ENCODE data around the gene ETF1. TPM values are rescaled to one million over a fixed set of nuclear protein-coding genes. Genes with fewer than 3 reads are reported as not detected.

Gene ETF1
- polyA plus RNA-seq (2012; ENCODE audit: insufficient read depth, insufficient read length) = 89.6 TPM

DNA sequence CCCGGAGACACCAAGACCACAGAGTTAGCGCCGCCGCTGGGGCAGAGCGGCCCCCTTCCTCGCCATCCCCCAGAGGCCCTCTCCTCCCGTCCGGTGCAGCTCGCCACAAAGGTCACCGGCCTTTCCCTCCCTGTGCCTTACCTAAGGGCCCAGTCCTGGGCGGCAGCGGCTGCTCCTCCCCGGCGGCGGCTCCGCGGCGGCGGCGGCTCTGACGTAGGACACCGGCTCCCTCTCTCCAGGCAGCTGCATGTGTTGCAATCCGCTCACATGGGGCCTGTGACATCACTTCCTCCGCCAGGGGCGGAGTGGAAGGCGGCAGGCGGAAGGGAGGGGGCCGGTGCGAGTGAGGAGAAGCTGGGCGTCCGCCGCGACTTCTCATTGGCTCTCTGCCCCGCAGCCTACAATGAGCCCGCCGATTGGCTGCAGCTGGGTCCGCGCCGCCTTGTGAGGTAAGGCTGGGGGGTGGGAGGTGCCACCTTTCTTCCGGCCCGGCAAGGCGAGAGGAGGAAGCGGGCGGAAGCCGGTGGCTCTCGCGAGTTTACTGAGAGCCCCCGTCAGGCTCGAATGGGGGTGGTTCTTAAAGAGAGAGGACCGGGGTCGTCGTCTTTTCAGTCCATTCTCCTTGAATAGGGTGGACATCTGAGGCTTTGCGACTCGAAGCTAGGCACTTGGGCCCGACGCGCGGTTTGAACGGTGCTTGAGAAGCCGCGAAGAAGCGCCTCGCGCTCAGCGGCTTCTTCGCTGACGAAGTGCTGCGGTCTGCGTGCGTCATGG, at the start of gene ETF1:
TSS of gene ETF1 (minus strand) at position 281 of the 774 bp plus-strand sequence. CDS start 318 bp downstream, outside the sequence.
- H3K4me3 ChIP-seq (ENCODE audit: low read length) = peak within 1 kb of the TSS; percentile 78
- peak; percentile 98 for DNase-seq (ENCODE audit: low read depth, low spot score)

DNA sequence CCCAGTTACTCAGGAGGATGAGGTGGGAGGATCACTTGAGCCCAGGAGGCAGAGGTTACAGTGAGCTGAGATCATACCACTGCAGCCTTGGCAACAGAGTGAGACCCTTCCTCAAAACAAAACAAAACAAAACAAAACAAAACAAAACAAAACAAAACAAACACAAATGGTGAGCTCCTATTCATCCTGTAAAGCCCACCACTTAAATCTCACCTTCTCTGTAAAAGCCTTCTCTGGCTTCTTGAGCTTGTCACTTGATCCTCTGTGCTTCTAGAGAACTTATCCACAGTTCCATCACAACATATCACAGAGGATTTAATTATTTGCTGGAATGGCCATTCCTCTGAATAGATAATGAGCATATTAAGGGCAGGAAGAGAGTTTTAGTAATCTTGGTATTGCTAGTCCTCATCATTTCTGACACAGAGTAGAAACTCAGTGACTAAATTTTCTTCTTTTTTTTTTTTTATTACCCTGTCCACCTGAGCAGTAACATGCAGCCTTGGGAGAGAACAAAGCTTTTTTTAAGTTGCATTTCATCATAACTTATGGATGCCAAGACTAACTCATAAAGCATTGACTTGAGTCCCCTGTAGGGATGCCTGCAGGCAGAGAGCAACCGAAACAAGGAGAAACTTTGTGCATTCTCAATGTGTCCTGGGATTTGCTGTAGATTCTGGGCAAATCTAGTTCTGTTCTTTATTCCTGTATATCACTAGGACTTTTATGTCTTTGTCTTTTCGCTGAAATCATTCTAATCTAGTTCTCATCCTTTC, 45.2 kb upstream of the ETF1 start:
- no peak overlapping the region for H3K4me3 ChIP-seq (ENCODE audit: low read length)
- no peak for DNase-seq (ENCODE audit: low read depth, low spot score)

DNA sequence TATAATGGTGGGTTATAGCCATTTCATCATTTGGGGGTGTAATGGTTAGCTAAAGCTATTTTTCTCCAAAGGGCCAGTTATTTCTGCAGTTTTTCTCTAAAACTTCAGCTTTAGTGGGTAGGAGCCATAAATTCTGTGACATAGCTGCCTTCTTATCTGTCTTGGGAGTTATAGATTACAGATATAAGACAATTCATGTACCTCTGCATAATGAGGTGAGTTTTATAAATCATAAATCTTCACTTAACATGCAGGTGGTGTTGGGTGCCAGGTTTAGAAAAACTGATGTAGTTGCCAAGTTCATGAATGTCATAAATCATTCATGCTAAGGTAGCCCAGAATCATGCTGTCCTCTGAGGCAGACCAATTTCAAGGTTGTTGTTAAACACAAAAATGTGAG, 42.1 kb upstream of the ETF1 start:
- H3K4me3 ChIP-seq (ENCODE audit: low read length) = no peak overlapping the region
- DNase-seq (ENCODE audit: low read depth, low spot score) = no peak

DNA sequence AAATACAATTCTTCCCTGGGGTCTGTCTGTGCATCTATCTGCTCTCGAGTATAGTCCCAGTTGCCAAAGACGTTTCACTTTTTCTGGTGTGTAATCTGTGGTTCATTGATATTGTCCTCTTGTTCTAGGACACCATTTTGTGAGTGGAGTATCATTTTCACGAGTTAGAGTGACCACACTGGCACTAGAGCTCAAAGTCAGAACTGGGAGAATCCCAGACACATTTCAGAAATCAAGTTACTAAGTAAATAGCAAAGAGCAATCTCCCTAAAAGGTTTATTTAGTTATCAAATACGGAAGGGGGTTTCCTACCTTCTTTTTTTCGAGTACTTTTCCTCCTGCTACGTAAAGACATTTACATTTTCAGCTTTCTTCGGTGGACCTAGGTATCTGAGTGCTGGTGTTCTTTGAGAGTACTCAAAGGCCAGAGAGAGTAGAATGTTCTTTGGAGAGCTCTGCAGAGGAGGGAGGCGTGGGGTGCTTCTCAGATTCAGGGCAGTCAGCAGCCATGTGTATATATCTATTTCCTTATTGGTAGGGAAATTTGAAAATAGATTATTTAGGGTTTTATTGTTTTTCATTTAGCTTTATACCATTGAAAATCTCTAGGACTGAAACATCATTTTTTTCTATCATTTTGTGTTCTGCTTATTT, 41.1 kb upstream of the ETF1 start:
- no peak for DNase-seq (ENCODE audit: low read depth, low spot score)
- H3K4me3 ChIP-seq (ENCODE audit: low read length) = no peak overlapping the region

DNA sequence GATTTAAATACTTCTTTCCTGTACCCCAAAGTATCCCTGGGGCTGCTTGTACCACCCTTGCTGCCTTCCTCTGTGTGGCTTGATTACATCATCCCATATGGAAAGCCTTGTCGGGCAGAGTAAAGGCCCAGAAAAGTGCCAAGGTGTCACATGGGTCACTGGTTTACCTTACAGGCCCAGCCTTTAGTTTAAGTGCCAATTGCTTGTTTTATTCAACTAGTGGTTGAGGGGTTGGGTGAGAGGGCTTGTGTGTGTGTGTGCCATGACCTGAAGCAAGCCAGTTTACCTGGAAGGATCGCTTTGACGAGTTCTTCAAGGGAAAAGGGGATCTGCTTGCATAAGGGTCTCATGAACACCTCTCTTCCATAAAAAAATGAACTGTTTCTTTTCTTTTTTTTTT, 39.9 kb upstream of the ETF1 start:
- DNase-seq (ENCODE audit: low read depth, low spot score) = no peak
- no peak overlapping the region for H3K4me3 ChIP-seq (ENCODE audit: low read length)

DNA sequence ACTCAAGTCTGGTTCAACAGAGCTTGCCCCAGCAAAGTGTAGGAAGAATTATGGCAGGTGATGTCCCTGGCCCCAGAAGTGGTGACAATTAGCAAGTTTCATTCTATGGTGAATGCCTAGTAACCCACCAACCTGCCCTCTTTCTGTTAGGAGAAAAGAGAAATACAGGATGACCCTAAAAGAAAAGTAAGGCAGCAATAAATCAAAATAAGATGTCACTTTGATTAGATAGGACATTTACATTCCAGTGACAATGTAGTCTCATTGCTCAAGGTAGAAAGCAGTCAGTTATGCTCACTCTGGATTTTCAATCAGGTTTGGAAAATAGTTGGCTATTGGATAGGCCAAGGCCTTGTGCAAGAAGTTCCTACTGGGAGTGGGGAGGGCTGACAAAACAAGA, 37.7 kb upstream of the ETF1 start:
- H3K4me3 ChIP-seq (ENCODE audit: low read length) = no peak overlapping the region
- DNase-seq (ENCODE audit: low read depth, low spot score) = no peak

DNA sequence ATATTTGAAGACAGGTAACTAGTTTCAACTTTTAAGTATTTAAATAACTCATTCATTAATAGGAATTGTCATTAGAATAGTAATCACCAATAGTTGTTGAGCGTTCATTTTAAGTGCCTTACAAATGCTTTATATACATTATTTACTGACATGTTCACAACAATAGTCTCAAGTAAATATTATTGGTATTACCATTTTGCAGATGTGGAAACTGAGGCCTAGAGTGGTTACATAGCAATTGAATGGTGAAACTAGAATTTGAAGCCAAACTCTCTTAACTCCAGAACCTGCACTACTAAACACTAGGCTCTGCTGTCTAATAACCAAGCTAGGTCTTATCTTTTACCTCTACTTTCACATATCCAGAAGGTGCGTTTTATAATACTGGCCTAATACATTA, 37.0 kb upstream of the ETF1 start:
- DNase-seq (ENCODE audit: low read depth, low spot score) = no peak
- no peak overlapping the region for H3K4me3 ChIP-seq (ENCODE audit: low read length)

DNA sequence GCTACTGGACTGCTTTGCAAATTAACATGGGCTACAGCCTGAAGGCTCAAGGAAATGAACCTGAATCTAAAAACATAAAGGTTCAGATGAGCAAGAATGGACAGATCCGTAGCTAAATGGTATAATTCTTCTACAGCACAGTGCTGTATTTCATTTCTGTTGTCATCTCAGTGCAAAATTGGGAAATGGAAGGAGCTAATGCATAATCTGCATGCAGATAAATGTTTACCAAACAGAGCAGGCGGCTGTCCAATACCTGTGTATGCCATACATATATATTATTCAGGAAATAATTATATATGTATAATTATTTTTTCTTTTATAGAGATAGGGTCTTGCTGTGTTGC, 36.5 kb upstream of the ETF1 start:
- no peak for DNase-seq (ENCODE audit: low read depth, low spot score)
- H3K4me3 ChIP-seq (ENCODE audit: low read length) = no peak overlapping the region

DNA sequence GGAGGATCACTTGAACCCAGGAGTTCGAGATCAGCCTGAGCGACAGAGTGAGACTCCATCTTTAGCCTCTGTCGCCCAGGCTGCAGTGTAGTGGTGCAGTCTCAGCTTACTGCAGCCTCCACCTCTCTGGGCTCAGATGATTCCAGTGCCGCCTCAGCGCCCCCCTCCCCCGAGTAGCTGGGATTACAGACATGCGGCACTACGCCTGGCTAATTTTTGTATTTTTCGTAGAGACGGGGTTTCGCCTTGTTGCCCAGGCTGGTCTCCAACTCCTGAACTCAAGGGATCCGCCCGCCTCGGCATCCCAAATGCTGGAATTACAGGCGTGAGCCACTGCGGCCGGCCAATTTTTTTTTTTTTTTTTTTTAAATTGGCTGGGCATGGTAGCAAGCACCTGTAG, 34.4 kb upstream of the ETF1 start:
- DNase-seq (ENCODE audit: low read depth, low spot score) = no peak
- no peak overlapping the region for H3K4me3 ChIP-seq (ENCODE audit: low read length)

DNA sequence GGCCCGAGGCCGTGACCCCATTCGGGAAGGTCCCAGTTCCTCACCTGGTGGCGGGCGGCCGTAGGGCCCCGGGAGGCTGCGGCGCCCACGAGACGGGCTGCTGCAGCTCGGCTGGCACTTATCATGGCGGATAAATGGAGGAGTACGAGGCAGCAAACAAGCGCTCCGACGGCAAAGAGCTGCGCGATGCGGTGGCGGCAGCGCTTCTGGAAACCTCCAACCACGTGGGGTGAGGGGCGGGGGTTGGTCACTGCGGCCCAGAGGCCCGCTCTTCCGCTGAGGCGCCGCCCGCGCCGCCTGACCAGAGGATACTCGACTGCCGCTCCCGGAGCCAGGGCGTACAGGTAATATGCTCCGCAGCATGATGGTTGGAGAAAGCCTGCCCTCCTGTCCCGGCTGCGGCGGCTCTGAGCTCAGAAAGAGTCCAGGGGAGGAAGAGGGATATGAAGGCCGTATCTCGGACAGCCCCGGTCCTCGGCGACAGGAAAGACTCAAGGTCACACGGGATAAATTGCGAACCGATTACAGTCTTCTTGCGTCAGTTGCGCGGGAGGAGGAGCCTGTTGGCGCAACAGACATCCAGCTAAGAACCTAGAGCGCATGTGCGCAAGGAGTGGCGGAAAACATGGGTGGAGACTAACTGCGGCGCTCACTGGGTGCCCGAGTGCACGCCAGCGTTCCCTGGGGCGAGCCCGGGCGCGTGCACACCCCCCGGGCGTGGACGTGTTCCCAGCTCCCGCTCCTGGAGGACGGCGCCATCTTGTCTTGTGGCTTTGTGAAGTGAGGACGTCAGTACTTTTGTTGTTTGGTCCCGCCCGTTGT, 32.4 kb upstream of the ETF1 start, which contains the start of gene HSPA9:
TSS of gene HSPA9 (minus strand) at position 208 of the 822 bp plus-strand sequence. CDS start at position 125, 83 bp downstream.
- peak within 1 kb of the TSS; percentile 70 for H3K4me3 ChIP-seq (ENCODE audit: low read length)
- DNase-seq (ENCODE audit: low read depth, low spot score) = peak; percentile 99

DNA sequence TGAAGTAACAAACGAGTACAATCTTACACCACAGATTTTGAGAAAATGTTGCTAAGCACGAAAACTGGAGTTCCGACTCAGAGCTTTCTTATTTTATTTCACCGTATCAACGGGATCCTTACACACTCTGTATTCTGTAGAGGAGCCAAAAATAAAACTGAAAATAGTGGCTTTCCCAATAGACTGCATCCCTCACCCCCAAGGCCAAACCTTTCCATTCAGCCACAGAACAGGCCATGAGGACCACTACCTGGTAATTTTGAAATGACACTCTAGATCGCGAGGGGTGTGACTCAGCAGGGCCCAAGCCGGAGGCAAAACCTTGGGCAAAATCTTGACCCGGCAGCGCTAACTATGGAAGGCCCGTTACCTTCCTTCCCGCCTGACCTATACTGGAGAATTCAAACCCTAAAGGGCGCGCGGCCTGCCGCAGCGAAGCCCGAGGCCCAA, 31.7 kb upstream of the ETF1 start:
- DNase-seq (ENCODE audit: low read depth, low spot score) = peak; percentile 7

DNA sequence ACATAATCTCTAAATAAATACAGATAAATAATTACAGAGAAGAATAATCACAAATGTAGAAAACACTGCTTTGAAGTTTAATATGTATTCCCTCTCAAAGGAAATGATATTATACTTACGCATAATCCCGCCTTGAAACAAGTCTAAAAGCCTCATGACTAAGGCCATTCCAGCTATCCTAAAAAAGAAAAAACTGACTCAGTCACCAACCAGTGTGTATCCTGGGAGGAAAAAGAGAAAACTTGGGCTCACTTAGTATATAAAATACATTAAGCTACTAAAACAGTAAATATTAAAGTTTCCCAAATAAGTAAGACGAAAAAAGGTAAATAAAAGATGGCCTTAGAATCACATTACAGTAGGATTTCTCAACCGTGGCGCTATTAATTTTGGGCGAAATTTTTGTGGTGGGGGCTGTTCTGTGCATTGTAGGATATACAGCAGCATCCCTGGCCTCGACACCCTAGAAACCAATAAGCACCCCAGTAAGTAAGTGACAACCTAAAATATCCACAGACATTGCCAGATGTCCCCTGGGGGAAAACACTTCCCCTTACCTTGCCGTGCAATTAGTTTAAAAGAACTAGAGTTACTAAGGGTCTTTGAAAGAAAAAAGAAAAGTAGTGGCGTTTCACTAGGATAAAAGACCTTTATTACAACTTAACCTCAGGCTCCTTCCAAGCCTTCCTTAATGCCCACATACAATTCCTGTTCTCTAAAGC, 31.1 kb upstream of the ETF1 start:
- peak overlapping the region; percentile 70 for H3K4me3 ChIP-seq (ENCODE audit: low read length)
- no peak for DNase-seq (ENCODE audit: low read depth, low spot score)

More for the DNA sequence above, 31.7 kb upstream of the ETF1 start:
- H3K4me3 ChIP-seq (ENCODE audit: low read length) = peak overlapping the region; percentile 70

DNA sequence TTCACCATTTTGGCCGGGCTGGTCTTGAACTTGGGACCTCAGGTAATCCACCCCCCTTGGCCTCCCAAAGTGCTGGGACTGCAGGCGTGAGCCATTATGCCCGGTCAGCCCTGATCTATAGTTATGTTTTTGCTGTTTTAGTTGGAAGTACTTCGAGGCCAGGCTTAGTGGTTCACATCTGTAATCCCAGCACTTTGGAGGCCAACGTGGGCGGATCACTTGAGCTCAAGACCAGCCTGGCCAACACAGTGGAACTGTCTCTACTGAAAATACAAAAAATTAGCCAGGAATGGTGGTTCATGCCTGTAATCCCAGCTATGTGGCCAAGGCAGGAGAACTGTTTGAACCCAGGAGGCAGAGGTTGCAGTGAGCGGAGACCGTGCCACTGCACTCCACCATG, 30.2 kb upstream of the ETF1 start:
- peak overlapping the region; percentile 70 for H3K4me3 ChIP-seq (ENCODE audit: low read length)
- no peak for DNase-seq (ENCODE audit: low read depth, low spot score)

DNA sequence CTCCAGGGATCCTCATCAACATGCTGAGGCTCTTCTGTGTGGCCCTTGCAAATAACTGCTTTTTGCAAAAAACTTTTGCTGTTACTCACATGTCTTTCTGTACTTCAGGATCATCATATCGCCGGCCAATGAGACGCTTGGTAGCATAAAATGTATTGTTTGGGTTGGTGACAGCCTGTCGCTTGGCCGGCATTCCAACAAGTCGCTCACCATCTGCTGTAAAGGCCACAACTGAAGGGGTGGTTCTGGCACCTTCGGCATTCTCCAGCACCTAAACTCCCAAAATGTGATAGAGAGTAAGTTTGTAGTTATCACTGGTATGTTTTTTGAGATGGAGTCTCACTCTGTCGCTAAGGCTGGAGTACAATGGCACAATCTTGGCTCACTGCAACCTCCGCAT, 27.8 kb upstream of the ETF1 start:
- H3K4me3 ChIP-seq (ENCODE audit: low read length) = no peak overlapping the region
- DNase-seq (ENCODE audit: low read depth, low spot score) = no peak

DNA sequence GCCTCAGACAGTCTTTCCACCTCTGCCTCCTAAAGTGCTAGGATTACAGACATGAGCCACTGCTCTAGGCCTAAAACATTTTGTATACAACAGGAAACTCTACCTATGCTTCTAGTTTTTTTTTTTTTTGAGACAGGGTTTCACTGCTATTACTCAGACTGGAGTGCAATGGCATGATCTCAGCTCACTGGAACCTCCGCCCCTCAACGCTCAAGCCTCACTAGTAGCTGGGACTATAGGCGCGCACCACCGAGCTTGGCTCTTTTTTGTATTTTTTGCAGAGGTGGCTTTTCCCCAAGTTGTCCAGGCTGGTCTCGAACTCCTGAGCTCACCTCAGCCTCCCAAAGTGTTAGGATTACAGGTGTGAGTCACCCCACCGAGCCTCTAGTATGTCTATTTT, 26.7 kb upstream of the ETF1 start:
- DNase-seq (ENCODE audit: low read depth, low spot score) = no peak
- no peak overlapping the region for H3K4me3 ChIP-seq (ENCODE audit: low read length)

DNA sequence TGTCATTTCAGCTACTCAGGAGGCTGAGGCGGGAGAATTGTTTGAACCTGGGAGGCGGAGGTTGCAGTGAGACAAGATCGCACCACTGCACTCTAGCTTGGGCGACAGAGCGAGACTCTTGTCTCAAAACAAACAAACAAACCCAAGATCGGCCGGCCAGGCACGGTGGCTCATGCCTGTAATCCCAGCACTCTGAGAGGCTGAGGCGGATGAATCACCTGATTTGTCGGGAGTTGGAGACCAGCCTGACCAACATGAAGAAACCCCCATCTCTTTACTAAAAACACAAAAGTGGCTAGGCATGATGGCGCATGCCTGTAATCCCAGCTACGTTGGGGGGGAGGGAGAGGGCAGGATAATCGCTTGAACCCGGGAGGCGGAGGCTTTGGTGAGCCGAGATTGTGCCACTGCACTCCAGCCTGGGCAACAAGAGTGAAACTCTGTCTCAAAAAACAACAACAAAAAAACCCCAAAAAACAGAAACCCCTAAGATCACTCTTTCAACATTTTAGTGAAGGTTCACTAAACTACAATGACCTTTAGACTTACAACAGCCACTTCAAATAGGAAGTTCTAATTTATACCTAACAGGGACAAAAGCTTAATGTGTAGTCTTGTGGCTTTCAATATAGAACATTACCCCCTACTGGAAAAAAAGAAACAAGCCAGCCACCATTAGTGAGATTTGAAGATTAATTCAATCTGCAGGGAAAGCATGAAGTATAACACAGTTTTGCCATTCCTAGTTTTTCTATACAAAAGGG, 25.2 kb upstream of the ETF1 start:
- DNase-seq (ENCODE audit: low read depth, low spot score) = no peak
- no peak overlapping the region for H3K4me3 ChIP-seq (ENCODE audit: low read length)

DNA sequence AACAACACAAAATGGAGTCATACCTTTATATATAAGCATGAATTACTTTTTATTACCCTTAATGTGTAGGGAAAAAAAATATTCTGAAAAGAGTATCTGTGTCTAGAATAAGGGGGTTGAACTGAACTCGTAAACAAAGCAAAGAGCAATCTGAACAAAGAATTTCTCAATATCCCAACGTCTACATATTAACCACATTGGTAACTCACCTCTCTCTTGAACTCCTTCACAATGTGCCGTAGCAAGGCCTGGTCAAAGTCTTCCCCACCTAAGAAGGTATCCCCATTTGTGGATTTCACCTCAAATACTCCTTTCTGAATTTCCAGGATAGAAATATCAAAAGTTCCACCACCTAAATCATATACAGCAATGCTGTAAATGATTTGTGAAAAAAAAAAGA, 23.8 kb upstream of the ETF1 start:
- DNase-seq (ENCODE audit: low read depth, low spot score) = no peak

More for the DNA sequence above, 23.8 kb upstream of the ETF1 start:
- H3K4me3 ChIP-seq (ENCODE audit: low read length) = no peak overlapping the region
